HG02588 (cell line): Measurements from ENCODE around the gene OR5B21.

Source experiments
- ATAC-seq: cut with Tn5 transposase; IDR thresholded peaks from one replicate; pipeline ENCODE4 v1.9.1; 2021; ENCODE audit warnings: mild to moderate bottlenecking, moderate library complexity; ENCODE audit not compliant: unreplicated experiment

Gene OR5B21

DNA sequence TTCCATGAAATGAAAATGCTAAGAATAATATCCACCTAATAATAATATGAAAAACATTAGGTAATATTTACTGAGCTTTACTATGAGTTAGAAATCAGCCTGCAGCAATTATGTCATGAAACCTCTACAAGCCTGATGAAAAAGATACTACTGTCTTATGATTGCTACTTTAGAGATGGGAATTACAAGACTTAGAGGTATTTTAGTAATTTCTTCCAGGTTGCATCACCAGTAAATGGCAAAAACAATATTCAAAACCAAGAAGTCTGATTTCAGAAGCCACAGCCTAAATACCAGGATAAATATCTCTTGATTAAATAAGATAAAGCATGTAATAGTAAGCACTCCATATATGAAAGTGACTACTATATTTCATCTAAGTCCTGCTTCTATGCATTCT lies 13.8 kb downstream of the OR5B21 start:
- no peak for ATAC-seq

DNA sequence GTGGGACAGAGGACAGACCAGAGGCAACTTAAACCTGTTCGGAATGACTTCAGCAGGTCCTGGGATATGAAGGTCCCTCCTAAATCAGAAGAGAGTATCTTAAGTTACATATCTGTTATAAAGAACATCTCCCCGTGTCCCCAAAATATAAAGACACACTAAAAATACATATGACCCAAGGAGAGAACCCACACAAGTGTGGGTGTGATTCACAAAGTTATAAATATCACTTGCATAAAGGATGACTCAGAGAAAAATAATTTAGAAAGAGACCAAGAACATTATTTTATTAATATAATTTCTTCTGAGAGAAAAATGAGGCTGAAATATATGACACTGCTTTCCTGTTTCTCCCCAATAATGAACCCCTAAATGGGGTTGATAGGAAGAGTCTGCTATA lies 14.2 kb downstream of the OR5B21 start:
- ATAC-seq: no peak

DNA sequence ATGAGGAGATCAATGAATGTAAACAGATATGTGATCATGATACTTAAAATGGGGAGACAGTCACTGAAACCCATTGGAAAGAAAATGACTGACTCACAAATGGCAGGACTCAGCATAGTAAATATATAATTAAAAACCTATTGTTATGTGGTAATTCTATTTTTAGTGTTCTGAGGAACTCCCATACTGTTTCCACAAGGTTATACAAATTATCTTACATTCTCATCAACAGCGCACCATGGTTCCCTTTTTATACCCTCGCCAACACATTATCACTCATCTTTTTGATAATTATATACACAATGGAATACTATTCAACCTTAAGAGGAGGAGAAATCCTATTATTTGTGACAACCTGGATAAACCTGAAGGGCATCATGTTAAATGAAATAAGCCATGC lies 17.1 kb downstream of the OR5B21 start:
- no peak for ATAC-seq

DNA sequence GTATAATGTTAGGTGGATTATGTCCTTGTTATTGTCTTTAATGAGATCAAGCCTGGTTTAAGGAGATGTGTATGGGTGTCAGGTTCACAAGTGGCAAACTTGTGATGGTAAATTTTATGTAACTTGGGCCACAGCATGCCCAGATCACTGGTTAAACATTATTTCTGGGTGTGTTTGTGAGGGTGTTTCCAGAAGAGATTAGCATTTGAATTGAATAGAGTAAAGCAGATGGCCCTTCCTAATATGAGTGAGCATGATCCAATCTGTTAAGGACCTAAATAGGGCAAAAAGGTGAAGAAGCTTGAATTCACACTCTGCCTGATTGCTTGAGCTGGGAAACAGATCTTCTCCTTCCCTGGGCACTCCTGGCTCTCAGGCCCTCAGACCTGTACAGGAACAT lies 20.7 kb downstream of the OR5B21 start:
- ATAC-seq: no peak

DNA sequence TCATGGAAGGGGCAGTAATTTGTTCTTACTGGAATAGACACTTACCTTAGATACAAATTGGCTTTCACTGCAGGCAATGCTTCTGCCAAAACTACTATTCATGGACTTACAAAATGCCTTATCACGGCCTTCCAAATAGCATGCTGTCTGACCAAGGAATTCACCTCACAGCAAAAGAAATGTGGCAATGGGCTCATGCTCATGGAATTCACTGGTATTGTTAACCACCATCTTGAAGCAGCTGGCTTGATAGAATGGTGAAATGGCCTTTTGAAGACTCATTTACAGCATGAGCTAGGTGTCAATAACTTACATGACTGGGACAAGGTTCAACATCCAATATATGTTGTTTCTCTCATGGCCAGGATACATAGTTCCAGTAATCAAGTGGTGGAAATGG lies 21.9 kb downstream of the OR5B21 start:
- ATAC-seq: no peak

DNA sequence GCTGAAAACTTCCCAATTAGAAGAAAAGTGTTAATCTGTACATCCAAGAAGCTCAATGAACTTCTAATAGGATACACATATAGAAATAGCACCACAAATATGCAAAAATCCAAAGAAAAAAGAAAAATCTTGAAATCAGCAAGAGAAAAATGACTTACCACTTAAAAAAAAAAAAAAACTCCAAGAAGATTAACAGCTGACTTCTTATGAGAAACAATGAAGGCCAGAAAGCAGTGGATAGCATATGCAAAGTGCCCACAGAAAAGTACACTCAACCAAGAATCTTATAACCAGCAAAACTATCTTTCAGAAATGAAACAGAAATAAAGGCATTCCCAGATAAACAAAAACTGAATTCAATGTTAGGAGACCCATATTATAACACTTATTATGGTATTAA lies 36.0 kb downstream of the OR5B21 start:
- no peak for ATAC-seq

DNA sequence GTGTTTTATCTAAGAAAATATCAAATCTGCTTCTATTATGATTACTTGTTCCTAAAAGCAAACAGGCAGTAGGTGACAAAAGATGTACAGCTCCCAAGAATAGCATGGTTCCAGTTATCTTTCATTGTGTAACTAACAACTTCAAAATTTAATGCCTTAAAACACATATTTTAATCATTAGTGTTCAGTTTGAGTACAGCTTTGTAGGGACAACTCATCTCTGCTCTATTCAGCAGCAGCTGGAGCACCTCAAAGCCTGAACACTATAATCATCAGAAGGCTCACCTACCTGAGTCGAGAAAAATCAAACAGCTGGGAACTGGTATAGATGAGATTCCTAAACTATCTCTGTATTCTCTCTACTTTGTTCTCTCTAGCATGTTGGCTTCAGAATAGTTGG lies 41.6 kb downstream of the OR5B21 start:
- ATAC-seq: no peak

DNA sequence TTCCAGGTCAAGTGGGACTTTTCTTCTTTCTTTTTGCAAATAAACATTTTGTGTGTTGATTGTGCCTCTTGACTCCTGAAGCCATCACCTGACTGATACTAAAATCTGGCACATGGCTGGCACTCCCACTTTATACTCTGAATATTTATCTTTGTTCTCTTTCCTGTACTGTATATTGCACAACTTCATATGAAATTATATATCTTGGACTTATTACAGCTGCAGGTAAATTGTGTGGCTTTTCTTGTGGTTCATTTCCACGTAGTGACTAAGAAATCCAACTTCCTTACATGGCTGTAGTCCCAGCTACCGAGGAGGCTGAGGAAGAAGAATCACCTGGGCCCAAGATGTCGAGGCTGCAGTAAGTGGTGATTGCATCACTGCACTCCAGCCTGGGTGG lies 42.2 kb downstream of the OR5B21 start:
- no peak for ATAC-seq
